Neural cell (in vitro differentiated cells): Measurements from ENCODE around the gene IGF1R. TPM values are rescaled to one million over a fixed set of nuclear protein-coding genes. Genes with fewer than 3 reads are reported as not detected.

Experiments
- H2AFZ ChIP-seq: fragments of 200-600, 300-800 bp; sonication (generic), shearing (Covaris generic); 2 replicates; pipeline ENCODE4 v1.6.0; 2014; ENCODE audit warnings: low read depth, mild to moderate bottlenecking, antibody characterized with exemption, low read length, moderate library complexity
- H3F3A ChIP-seq: fragments of 200-600 bp; shearing (Covaris generic); 2 replicates; pipeline ENCODE4 v1.6.1; 2016; ENCODE audit warnings: mild to moderate bottlenecking, moderate library complexity, mixed read lengths, antibody characterized with exemption, low read length; ENCODE audit not compliant: insufficient read depth, poor library complexity, severe bottlenecking
- H3K27ac ChIP-seq: fragments of 200-600, 300-800 bp; sonication (generic), shearing (Covaris generic); 2 replicates; pipeline ENCODE4 v1.5.1; 2014; ENCODE audit warnings: mild to moderate bottlenecking, low read length, moderate library complexity
- H3K27me3 ChIP-seq: fragments of 300-800, 200-600 bp; sonication (generic), shearing (Covaris generic); 2 replicates; pipeline ENCODE4 v1.6.0; 2014; ENCODE audit warnings: mild to moderate bottlenecking, low read depth, low read length, moderate library complexity; ENCODE audit not compliant: insufficient read depth
- H3K36me3 ChIP-seq: fragments of 300-800, 200-600 bp; sonication (generic), shearing (Covaris generic); 2 replicates; pipeline ENCODE4 v1.5.1; 2014; ENCODE audit warnings: mild to moderate bottlenecking, antibody characterized with exemption, low read length, moderate library complexity; ENCODE audit not compliant: insufficient read depth
- H3K4me2 ChIP-seq: fragments of 300-800, 200-600 bp; sonication (generic), shearing (Covaris generic); 2 replicates; pipeline ENCODE4 v1.6.0; 2014; ENCODE audit warnings: mild to moderate bottlenecking, low read length
- H3K4me3 ChIP-seq: fragments of 300-800, 200-600 bp; sonication (generic), shearing (Covaris generic); 2 replicates; pipeline ENCODE4 v1.5.1; 2014; ENCODE audit warnings: mild to moderate bottlenecking, low read length, moderate library complexity
- H3K79me2 ChIP-seq: fragments of 200-600 bp; shearing (Covaris generic); replicated peaks from 2 replicates; pipeline ENCODE4 v1.6.0; 2014; ENCODE audit warnings: mild to moderate bottlenecking, low read length, moderate library complexity; ENCODE audit not compliant: insufficient read depth
- H3K9ac ChIP-seq: fragments of 300-800, 200-600 bp; sonication (generic), shearing (Covaris generic); 2 replicates; pipeline ENCODE4 v1.6.1; 2016; ENCODE audit warnings: mild to moderate bottlenecking, low read length, mixed read lengths
- H3K9me2 ChIP-seq: fragments of 200-600 bp; shearing (Covaris generic); 2 replicates; pipeline ENCODE4 v1.6.1; 2016; ENCODE audit warnings: mild to moderate bottlenecking, low read length, mixed read lengths; ENCODE audit not compliant: insufficient read depth
- H3K9me3 ChIP-seq: fragments of 200-600, 300-800 bp; sonication (generic), shearing (Covaris generic); 2 replicates; pipeline ENCODE4 v1.6.1; 2016; ENCODE audit warnings: mild to moderate bottlenecking, mixed run types, low read length, moderate library complexity, mixed read lengths
- H4K20me1 ChIP-seq: fragments of 200-600 bp; shearing (Covaris generic); 2 replicates; pipeline ENCODE4 v1.6.1; 2016; ENCODE audit warnings: mild to moderate bottlenecking, mixed run types; ENCODE audit not compliant: insufficient read depth
- CTCF ChIP-seq: fragments of 450-650 bp; IDR thresholded peaks from 2 replicates; pipeline ENCODE4 v1.5.1; 2014; ENCODE audit warnings: antibody characterized with exemption, mild to moderate bottlenecking, moderate library complexity; ENCODE audit not compliant: poor library complexity, severe bottlenecking
- EP300 ChIP-seq: fragments of 450-650 bp; conservative IDR thresholded peaks from 2 replicates; pipeline ENCODE4 v1.6.1; 2014; ENCODE audit warnings: antibody characterized with exemption, mild to moderate bottlenecking, moderate library complexity; ENCODE audit not compliant: poor library complexity, severe bottlenecking
- EZH2 ChIP-seq: fragments of 200-600, 300-800 bp; shearing (Covaris generic), sonication (generic); IDR thresholded peaks from 2 replicates; pipeline ENCODE4 v1.6.1; 2014; ENCODE audit warnings: antibody characterized with exemption, low read length, borderline replicate concordance, mild to moderate bottlenecking; ENCODE audit not compliant: insufficient read depth, poor library complexity, severe bottlenecking
- MXI1 ChIP-seq: fragments of 450-650 bp; conservative IDR thresholded peaks from 2 replicates; pipeline ENCODE4 v1.6.1; 2014; ENCODE audit warnings: antibody characterized with exemption, mild to moderate bottlenecking; ENCODE audit not compliant: poor library complexity, severe bottlenecking
- POLR2AphosphoS5 ChIP-seq: IDR thresholded peaks from 2 replicates; pipeline ENCODE4 v1.6.1; 2012
- RAD21 ChIP-seq: fragments of 450-650 bp; conservative IDR thresholded peaks from 2 replicates; pipeline ENCODE4 v1.6.1; 2014; ENCODE audit warnings: antibody characterized with exemption, mild to moderate bottlenecking, moderate library complexity
- REST ChIP-seq: IDR thresholded peaks from 2 replicates; pipeline ENCODE4 v1.6.1; 2012; ENCODE audit warnings: borderline replicate concordance
- SMC3 ChIP-seq: fragments of 450-650 bp; conservative IDR thresholded peaks from 2 replicates; pipeline ENCODE4 v1.6.1; 2014; ENCODE audit warnings: antibody characterized with exemption, mild to moderate bottlenecking, moderate library complexity; ENCODE audit not compliant: poor library complexity
- TAF1 ChIP-seq: IDR thresholded peaks from 2 replicates; pipeline ENCODE4 v1.6.1; 2012; ENCODE audit warnings: low read depth
- polyA plus RNA-seq: library from polyadenylated mRNA; depleted of rRNA; stranded (reverse); fragments of >200 nt; gene quantifications from 2 replicates; pipeline ENCODE4 v1.2.3, GENCODE V29; 2014

IGF1R gene
- polyA plus RNA-seq, 1 donor from 2014 or later = 10.9 TPM

GRCh38 chr15:98682992-98683701 is 34.8 kb downstream of the IGF1R start:
- peaks cover 86% of the 10 kb centered on the region for H3K79me2 ChIP-seq
- H3K4me2 ChIP-seq = no peak overlapping the region
- H4K20me1 ChIP-seq = no peaks in the 10 kb centered on the region

GRCh38 chr15:98683831-98684230 is 35.5 kb downstream of the IGF1R start:
- Histone ChIP-seq H3K4me2 (no peak overlapping the region), H3K9me2 (no peaks in the 10 kb centered on the region), H3K9ac (no peak overlapping the region), H3K9me3 (no peaks in the 10 kb centered on the region), H3K36me3 (no peaks in the 10 kb centered on the region), H3K27ac (no peak overlapping the region), H3F3A (no peaks in the 10 kb centered on the region), H3K27me3 (no peaks in the 10 kb centered on the region), H3K79me2 (peaks cover 86% of the 10 kb centered on the region), H4K20me1 (no peaks in the 10 kb centered on the region), H2AFZ (no peak overlapping the region), H3K4me3 (no peak overlapping the region)
- TF ChIP-seq EP300 = no peak
- TF ChIP-seq RAD21 = no peak
- TF ChIP-seq POLR2AphosphoS5 = no peak
- no peak for TF ChIP-seq CTCF
- no peak for TF ChIP-seq SMC3
- TF ChIP-seq TAF1 = no peak
- TF ChIP-seq MXI1 = no peak
- no peak for TF ChIP-seq EZH2
- no peak for TF ChIP-seq REST

More at GRCh38 chr15:98682992-98683701, 34.8 kb downstream of the IGF1R start:
- Histone ChIP-seq H3K9me2 (no peaks in the 10 kb centered on the region), H3K27ac (no peak overlapping the region), H3K36me3 (no peaks in the 10 kb centered on the region), H2AFZ (no peak overlapping the region), H3F3A (no peaks in the 10 kb centered on the region), H3K27me3 (no peaks in the 10 kb centered on the region), H3K9me3 (no peaks in the 10 kb centered on the region), H3K9ac (no peak overlapping the region), H3K4me3 (no peak overlapping the region)
- TF ChIP-seq EZH2 (no peak), MXI1 (no peak), SMC3 (no peak)
